HG02870 (cell line): ENCODE results near the gene DIAPH1.
"Not testable (repeated sequence)": the region's sequence is repeated elsewhere in the genome, so short reads cannot be mapped to it uniquely, and the experiment has no call there.

Source experiments
- ATAC-seq: cut with Tn5 transposase; IDR thresholded peaks from one replicate; pipeline ENCODE4 v1.9.1; 2021; ENCODE audit warnings: mild to moderate bottlenecking, moderate library complexity; ENCODE audit not compliant: unreplicated experiment

DIAPH1 gene

GRCh38 chr5:141613344-141613743, 5.5 kb downstream of the DIAPH1 start:
- ATAC-seq: no peak

- ATAC-seq: no peak
These were observed 7.5 kb downstream of the DIAPH1 start for GRCh38 chr5:141611289-141611688.

DNA sequence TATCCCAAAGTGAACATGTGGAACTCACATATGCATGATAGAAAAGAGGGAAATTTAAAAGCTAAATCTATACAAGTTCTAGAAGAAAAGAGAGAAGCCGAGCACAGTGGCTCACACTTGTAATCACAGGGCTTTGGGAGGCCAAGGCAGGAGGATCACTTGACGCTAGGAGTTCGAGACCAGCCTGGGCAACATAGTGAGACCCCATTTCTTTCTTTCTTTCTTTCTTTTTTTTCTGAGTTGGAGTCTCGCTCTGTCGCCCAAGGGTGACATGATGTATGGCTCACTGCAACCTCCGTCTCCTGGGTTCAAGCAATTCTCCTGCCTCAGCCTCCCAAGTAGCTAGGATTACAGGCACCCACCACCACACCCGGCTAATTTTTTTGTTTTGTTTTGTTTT, 8.9 kb downstream of the DIAPH1 start:
- not testable (repeated sequence) for ATAC-seq

DNA sequence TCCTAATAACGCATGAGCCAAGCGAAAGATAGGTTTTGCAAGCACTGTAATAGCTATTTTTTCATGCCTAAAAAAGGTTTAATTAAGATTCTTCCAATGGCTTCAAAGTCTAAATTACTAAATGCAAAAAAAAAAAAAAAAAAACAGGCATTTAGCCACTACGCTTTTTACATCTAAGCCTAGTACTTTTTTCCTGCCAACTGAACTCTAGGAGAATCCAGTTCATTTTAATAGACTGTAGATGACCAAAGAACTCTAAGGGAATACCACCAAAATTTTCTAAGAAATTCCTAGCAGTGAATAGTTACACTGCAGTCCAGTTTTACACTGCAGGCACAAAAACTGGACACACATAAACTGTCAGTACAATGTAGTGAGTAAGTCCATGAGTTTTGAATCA, 9.8 kb downstream of the DIAPH1 start:
- ATAC-seq: no peak

DNA sequence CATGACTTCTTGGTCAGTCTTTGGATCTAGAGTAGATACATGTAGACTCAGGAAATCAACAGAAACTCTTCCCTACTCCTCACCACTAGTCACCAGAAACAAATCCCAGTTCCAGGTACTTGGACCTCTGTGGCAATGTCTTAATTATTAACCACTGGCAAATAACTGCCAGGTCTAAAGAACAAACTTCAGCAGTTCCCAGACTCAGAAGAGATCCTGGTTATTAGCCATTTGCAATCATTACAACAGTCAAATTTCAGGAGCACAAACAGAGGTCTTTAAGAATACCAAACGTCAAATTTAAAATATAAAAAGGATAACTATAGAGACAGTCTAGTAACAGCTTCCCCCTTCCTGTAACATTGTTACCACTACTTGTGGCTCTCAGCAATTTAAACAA, 10.2 kb downstream of the DIAPH1 start:
- ATAC-seq: no peak

- no peak for ATAC-seq
These were observed 10.8 kb downstream of the DIAPH1 start for GRCh38 chr5:141608046-141608445.

DNA sequence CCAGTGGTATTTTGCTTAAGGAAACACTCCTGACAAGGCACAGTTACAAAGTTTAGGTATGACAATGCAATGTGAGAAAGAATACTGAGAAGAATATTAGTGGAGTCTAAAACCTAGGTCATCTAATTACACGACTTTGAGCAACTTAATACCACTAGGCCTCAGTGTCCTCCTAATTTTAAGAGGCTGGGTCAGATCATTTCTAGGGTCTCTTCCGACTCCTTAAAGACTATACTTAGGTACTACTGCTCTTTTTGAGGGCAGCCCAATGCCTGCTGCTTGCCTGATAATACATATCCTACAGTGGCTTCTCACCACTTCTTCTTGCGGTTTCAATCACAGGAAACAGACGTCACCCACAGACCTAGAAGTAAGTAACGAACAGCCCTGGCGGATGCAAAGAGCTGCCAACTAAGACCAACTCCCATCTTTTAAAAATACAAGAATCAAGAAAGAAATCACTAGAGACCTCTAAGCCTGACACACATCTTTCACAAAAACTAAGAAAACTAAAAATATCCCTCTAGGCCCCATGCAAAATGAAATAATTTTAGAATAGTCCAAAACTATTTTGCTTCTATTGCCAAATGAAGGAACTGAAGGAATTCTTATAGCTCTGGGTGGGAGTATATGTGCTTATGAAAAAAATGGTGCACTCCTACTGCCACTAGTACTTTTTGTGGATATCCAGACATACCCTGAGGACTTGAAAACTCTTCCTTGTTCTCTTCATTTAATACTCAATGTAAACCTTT, 13.1 kb downstream of the DIAPH1 start:
- peak; percentile 91 for ATAC-seq

GRCh38 chr5:141603923-141604717, 14.7 kb downstream of the DIAPH1 start:
- no peak for ATAC-seq

- ATAC-seq: no peak
These were observed 16.2 kb downstream of the DIAPH1 start for GRCh38 chr5:141602606-141603005.

- ATAC-seq: no peak
These were observed 20.1 kb downstream of the DIAPH1 start for GRCh38 chr5:141598391-141599345.

DNA sequence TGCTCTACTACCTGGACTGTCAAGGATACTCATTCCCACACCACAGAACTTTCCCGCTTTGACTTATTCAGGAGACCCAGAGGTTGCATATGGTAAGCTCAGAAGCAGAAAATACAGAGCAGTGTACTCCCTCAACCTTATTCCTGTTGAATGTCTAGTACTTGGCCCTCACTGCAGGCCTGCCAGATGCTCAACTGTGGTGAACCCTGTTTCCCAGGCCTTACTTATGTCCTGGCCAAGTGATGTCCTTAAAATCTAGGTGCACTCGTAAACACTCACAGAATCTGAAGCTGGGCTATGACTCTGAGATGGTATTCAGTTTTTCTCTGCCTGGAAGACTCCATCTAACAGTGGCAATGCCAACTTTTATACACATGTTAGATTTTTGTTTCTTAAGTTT, 21.0 kb downstream of the DIAPH1 start:
- ATAC-seq: no peak

- ATAC-seq: peak; percentile 45
These were observed 21.4 kb downstream of the DIAPH1 start for GRCh38 chr5:141597394-141597793.

- ATAC-seq: no peak
These were observed 21.9 kb downstream of the DIAPH1 start for GRCh38 chr5:141596867-141597266.

DNA sequence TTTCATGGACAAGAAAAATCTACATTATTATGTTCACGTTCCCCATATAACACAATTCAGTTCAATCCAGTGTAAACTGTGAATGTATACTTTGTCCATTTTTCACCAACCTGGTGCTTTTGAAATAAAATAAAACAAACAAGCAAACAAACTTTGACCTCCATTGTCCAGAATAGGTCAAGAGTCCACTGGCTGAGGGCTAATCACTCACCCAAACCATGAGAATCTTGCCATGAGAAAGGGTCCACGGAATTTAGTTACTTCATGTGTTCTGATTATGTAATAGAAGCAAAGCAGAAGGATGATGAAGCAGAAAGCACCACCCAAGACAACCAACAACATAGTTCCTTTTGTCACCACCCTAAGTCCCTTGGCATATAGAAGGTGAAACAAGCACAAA, 28.7 kb downstream of the DIAPH1 start:
- no peak for ATAC-seq

- ATAC-seq: no peak
These were observed 32.6 kb downstream of the DIAPH1 start for GRCh38 chr5:141586246-141586645.

DNA sequence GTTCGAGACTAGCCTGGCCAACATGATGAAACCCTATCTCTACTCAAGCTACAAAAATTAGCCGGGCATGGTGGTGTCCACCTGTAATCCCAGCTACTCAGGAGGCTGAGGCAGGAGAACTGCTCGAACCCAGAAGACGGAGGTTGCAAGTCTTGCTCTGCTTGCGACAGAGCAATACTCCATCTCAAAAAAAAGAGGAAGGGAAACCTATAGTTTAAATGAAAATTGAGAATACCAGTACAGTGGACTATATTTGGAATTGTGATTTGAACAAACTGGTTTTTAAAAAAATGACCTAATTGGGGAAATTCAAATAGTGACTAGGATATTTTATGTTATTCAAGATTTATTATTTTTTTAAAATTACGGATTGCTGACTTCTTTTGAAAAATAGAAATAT, 33.2 kb downstream of the DIAPH1 start:
- ATAC-seq: no peak

- no peak for ATAC-seq
These were observed 44.7 kb downstream of the DIAPH1 start for GRCh38 chr5:141574122-141574510.

DNA sequence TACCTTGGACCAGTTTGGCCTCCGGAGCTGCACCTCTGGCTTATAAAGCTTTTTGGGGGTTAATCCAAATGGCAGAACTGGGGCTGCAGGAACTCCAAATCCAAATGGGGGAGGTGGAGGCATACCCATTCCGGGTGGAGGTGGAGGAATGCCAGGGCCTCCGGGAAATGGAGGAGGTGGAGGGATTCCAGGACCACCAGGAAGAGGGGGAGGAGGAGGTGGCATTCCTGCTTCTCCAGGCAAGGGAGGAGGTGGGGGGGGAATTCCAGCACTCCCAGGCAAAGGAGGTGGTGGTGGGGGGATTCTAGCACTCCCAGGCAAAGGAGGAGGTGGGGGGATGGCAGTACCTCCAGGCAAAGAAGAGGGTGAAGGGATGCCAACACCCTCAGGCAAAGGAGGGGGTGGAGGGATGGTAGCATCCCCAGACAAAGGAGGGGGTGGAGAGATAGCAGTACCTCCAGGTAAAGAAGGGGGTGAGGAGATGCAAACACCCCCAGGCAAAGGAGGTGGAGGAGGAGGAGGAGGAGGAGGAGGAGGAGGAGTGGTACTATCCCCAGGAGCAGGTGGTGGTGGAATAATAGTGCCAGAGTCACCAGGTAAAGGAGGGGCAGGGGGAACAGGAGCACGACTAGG, 45.2 kb downstream of the DIAPH1 start:
- ATAC-seq: no peak

DNA sequence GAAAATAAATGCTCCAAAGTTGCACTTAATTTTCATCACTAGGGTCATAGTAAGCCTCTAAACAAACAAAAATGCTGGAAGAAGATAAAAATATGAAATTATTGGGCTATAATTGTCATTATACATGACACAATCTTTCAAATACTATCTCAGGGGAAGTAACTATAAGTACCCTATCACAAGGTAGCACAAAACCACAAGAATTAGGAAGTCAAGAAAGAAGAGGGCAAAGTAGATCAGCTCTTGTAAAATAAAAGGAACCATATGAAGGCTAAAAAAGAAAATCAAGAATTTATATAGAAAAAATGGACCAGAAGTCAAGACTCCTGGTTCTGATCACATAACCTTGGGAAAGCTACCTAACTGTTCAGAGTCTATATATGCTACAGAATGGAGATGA, 48.1 kb downstream of the DIAPH1 start:
- ATAC-seq: no peak

- no peak for ATAC-seq
These were observed 51.2 kb downstream of the DIAPH1 start for GRCh38 chr5:141567513-141568117.
